Adipose tissue (tissue), 3 donors: ENCODE results near the gene RNF183. TPM values are rescaled to one million over a fixed set of nuclear protein-coding genes. Genes with fewer than 3 reads are reported as not detected.
A peak's percentile ranks its signal among the peaks of the same experiment; 100 is the strongest.

Experiments used
- H3K27ac ChIP-seq: one replicate; pipeline ENCODE4 v1.5.1; 2013; ENCODE audit warnings: low read depth, low read length
- WGBS, 3 donors: extraction: QIAGEN DNeasy Blood & Tissue Kit; methylation state at CpG; one replicate each; pipeline ENCODE4 v1.1.7; 2013; 5-methylcytosine and 5-hydroxymethylcytosine counted together
- polyA plus RNA-seq, 3 donors: library from polyadenylated mRNA; stranded (reverse); fragments of 200-250 nt; gene quantifications; one replicate each; pipeline ENCODE4 v1.2.3, GENCODE V29; 2013
- donor health status: healthy with polysubstance abuse.
- donor health status: Bipolar disorder and iron deficiency.
- donor health status: healthy.

The RNF183 gene
- polyA plus RNA-seq, 3 donors = 0.25 TPM; not detected in 2

DNA sequence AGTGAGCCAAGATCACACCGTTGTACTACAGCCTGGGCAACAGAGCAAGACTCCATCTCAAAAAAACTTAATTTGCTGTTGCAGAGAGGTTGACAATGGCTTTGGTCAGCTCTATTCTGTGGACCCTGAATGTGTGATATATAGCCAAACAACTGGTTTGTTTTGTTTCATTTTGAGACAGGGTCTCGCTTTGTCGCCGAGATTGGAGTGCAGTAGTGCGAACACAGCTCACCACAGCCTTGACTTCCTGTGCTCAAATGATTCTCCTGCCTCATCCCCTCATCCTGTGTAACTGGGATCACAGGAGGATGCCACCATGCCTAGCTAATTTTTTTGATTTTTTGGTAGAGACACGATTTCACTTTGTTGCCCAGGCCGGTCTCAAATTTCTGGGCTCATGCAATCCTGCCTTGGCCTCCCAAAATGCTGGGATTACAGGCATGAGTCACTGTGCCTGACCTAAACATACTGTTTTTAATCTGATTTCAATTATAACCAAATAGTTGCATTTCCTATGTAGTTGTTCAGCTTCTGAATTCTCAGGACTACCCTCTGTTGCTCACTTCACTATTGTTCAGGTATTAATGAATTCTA lies 9.8 kb downstream of the RNF183 start:
- WGBS, 3 donors = 84 to 87% (median 85%) methylated on average over 7 of the region's 7 CpGs
- no peak overlapping the region for H3K27ac ChIP-seq

DNA sequence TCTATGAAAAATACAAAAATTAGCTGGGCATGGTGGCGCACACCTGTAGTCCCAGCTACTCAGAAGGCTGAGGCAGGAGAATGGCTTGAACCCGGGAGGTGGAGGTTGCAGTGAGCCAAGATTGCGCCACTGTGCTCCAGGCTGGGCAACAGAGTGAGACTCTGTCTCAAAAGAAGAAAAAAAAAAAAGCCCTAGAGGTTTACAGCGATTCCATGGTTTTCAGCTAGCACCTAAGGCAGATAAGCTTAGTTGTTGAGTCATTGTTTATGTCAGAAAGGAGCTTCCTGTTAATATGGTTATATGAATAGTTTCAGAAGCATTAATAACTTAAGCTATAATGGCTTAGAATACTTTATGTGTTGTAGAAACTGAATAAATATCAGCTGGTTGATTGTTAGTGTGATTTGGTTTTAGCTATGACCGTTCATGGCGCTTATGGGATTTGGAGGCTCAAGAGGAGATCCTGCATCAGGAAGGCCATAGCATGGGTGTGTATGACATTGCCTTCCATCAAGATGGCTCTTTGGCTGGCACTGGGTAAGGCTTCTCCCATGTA lies 13.0 kb downstream of the RNF183 start:
- no peak overlapping the region for H3K27ac ChIP-seq
- WGBS, 3 donors = 91 to 96% (median 94%) methylated on average over 6 of the region's 6 CpGs

DNA sequence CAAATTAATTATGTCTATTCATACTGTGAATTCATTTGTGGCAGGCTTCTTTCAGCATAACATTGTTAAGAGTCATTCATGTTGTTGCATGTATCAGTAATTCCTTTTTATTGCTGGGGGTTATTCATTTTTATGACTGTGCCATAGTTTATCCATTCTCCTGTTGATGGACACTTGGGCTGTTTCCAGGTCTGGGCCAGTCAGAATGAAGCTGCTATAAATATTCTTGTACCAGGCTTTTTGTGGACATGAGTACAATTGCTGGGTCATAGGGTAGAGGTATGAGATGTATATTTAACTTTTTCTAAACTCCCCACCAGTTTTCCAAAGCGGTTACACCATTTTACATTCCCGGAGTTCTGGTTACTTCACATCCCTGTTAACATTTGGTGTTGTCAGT lies 14.1 kb downstream of the RNF183 start:
- H3K27ac ChIP-seq = no peak overlapping the region
- WGBS, 3 donors = 94 to 97% (median 95%) methylated on average over 2 of the region's 2 CpGs

DNA sequence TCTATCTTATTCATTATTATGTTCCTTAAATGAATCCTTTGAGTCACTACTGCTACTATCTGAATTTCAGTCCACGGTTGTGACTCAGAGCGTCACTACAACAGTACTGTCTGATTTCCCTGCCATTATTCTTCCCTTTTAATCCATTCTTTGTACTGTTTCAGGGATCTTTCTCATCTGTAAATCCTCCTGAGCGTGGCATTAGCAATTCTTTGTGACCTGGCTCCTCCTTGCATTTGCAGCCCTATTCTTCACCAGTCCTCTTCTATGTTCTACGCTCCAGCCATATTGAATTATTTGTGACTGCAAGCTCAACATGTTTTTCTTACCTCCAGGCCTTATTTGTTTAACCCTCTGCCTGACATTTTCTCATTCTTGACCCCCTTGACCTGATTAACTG lies 21.8 kb downstream of the RNF183 start:
- 97 to 99% (median 99%) methylated on average over 4 of the region's 4 CpGs for WGBS, 3 donors
- H3K27ac ChIP-seq = no peak overlapping the region

DNA sequence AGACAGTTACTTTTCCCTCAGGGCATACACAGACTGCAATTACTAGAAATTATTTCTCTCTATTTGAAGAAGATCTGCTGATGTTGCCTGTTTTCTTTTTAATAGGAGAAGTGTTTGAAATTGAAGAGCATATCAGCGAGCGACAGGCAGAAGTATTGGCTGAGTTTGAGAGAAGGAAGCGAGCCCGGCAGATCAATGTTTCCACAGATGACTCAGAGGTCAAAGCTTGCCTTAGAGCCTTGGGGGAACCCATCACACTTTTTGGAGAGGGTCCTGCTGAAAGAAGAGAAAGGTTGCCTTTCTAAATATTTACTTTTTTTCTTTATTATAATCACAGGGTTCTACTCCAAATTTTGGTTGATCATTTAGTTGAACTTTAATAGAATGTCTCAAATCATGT lies 24.3 kb downstream of the RNF183 start:
- no peak overlapping the region for H3K27ac ChIP-seq
- WGBS, 3 donors = 74 to 93% (median 82%) methylated on average over 4 of the region's 4 CpGs

DNA sequence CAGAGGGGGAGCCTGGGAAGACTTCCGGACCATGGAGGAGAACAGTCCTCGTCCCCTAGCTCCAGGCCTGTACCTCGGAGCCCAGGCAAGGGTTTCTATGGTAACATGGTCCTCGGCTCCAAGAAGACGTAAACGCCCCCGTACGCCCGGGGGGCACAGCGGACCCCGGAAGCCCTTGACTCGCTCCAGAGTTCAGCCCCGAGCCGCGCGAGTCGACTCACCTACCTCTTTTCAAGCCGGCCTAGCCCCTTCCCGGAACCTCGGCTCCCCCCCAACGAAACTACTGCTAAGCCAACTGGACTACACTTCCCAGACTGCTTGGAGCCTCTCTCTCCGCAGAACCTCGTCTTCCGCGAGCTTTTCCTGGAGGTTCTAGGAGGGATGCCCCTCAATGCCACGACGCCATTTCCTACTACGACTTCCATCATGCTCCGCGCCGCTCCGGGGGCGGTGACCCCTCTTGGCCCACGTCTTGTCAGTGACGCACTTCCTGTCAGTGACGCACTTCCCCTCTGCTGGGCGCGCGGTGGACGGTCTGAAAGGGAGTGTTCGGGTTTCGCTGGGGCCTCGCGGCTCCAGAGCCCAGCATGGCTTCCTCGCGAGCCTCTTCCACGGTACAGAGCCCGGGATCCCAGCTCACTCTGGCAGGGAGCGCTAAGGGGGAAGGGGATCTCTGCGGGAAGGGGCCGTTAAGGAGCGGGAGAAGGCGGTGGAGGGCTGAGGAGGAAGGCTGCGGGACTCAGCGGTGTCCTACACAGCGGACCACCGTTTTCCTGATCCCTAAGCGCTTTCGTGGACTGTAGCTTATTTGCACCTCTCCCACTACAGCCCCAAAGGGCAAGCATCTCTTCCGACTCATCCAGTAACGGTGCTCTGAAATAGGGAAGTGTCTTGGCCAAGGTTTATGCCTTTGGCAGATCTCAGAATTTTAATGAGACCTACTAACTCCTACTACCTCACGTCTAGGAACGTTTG lies 27.7 kb downstream of the RNF183 start, which contains the start of the genes CDC26 and PRPF4:
Gene CDC26, minus strand, starts transcription at position 416 of the 975 bp plus-strand sequence. CDS start 3,065 bp downstream, outside the sequence.
Gene PRPF4, plus strand, starts transcription at position 502 of the 975 bp plus-strand sequence. Its CDS starts 86 bp downstream, at position 588.
- peak within 1 kb of the TSS; percentile 90 for H3K27ac ChIP-seq
- 0 to 1% (median 0%) methylated on average over 62 to 63 of the region's 63 CpGs for WGBS, 3 donors

DNA sequence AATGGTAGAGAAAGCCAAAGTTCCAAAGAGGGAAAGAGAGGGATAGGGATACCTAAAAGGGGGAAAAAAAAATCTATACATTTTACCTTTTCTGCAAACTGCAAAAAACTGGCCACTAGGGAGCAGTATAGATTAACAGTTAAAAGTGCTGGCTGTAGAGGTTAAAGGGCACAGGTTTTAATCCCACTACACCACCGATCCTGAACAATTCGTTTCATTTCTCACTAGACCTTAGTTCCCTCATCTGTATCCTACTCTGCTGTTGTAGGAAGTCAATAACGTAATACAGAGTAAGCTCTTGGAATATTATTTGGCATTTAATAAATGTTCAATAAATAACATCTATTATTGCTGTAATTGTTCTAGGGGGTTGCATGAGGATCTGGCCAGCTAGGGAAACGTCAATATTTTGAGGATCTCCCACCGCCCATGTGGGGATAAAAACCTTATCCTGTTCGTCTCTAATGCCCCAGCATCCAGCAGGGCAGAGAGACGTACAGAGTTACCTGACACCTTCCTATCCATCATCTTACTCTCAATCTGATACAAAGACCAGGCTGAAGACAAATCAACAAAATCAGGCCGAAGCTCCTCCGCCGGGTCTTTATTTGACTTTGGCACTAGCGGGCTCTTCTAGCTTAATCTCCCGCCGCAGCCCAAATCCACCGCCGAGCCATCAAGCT lies 28.6 kb downstream of the RNF183 start:
- 0 to 1% (median 1%) methylated on average over 15 of the region's 15 CpGs for WGBS, 3 donors
- peak overlapping the region; percentile 74 for H3K27ac ChIP-seq

DNA sequence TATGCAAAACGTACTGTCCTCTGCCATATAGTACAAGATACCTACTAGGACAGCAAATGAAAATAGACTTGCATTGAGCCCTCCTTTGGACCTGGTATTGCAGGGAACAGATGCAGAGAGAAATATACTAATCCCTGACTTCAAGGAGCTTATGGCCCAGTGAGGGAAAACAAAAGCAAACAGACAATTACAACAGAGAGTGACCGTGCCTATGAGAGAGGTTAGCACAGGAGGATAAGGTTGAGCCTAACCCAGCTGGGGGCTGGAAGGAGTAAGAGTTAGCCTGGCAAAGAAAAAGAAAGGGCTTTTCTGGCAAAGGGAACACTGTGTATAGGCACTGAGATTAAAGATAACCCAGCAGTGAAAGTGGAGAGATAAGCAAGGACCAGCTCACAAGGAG lies 33.3 kb downstream of the RNF183 start:
- H3K27ac ChIP-seq = no peak overlapping the region
- WGBS, 3 donors = 87 to 93% (median 87%) methylated on average over 2 of the region's 2 CpGs

DNA sequence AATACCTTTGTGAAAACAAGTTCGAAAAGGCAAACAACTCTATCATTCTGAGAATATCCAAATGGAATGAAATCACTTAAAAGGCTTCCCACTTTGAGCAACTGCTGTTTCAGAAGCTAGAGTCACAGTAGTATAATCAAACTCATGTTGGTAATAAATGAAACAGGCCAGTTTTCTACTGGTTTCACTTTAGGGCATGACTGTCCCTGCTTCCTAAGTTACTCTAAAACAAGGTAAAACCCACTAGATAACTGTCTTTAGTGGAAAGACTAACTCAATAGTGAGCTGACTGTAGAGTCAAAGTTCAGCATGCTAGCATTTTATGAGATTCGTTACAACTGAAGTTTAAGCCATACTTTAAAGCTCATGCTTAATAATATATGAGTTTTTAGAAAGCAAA lies 33.8 kb downstream of the RNF183 start:
- 89 to 93% (median 92%) methylated on average over 2 of the region's 2 CpGs for WGBS, 3 donors
- no peak overlapping the region for H3K27ac ChIP-seq

DNA sequence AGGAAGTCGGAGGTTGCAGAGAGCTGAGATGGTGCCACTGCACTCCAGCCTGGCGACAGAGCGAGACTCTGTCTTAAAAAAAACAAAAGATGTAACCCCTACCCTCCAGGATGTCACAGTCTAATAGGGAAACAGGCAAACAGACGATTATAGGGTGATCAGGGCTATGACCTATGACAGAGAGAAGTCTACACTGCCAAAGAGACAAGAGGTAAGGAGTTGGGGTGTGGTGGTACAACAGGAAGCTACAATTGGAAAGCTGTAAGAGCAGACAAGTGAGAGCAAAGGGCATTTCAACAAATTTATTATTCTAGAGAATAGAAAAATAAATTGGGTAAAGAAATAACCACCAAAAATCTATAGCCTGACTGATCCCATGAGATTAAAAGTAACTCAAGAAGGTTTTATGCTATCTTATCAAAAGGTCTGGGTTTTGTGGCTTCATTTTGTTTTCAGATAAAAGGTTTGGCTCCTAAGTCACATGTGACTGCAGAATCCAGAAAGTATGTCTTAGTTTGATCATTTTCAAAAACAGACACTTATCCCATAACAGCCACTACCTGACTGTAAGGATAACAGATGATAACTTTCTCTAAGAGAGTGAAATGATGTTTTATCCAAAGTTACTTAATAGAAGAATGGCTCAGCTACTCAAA lies 35.1 kb downstream of the RNF183 start:
- no peak overlapping the region for H3K27ac ChIP-seq
- WGBS, 3 donors = 86 to 91% (median 87%) methylated on average over 4 of the region's 4 CpGs

DNA sequence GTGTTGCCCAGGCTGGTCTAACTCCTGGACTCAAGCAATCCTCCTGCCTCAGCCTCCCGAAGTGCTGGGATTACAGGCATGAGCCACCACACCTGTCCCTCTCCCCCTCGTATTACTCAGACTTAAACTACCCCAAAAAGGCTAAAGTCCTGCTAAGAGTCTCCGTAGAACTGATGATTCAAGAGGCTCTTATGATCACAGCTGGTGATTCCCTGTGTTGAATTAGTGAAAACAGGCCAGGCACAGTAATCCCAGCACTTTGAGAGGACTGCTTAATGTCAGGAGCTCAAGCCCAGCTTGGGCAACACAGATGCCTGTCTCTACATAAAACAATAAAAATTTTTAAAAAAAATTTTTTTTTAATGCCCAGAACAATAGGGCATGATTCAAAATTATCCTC lies 37.0 kb downstream of the RNF183 start:
- whole genome bisulfite sequencing, 3 donors = 91 to 93% (median 92%) methylated on average over 3 of the region's 3 CpGs
- H3K27ac ChIP-seq = no peak overlapping the region

DNA sequence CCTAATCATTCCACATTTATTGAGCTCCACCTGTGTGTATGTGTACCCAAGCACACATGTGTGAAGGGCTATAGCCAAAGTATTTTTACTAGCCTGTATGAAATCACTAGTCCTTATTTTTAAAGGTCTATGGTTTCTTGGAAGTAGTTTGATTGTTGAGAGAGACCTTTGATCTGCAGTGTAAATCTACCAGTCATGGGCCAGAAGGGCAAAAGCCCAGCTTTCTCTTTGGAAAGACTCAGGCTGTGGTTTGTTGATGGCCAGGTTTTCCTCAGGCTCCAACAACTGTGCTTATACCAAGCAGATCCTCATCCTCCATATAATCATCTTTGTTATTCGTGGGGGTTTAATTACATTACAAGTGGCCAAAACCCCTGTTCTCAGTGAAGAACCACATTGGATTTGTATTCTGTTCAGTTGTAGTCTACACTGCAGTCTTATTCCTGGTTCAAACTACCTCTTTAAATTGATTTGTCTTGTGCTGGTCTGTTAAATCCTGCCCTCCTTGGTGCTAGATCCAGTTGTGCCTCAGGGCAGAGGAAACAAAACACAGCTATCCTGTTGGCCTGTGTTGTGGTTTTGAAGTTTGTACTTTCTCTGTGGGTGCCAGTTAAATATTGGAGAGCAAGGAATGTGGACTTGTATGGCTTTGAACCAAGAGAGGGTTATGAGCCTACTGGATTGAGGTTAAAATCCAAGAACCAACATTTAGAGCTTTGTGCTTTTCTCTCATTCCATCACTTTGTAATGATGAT lies 41.1 kb downstream of the RNF183 start:
- WGBS, 3 donors = 93 to 100% (median 94%) methylated on average over 1 of the region's 1 CpG

DNA sequence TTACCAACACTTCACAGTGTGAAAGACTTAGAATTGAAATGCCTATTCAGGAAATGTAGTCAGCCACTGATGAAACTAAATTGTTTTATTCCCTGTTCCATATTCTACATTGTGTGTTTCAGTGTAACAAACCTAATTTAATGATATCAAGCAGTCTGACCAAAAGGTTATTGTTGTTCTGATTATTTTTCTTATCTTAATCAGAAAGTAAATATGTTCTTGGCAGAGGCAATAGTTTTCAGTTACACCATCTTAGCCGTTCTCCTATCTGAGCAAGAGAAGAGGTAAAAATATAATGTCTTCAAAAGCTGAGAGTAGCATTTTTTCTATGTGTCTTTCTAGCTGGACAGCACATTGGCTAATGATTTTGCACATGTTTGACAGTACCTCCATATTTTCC lies 44.9 kb downstream of the RNF183 start:
- no peak overlapping the region for H3K27ac ChIP-seq
- 24 to 86% (median 86%) methylated on average over 1 of the region's 1 CpG for WGBS, 3 donors

More for the DNA sequence above, 41.1 kb downstream of the RNF183 start:
- H3K27ac ChIP-seq = no peak overlapping the region

DNA sequence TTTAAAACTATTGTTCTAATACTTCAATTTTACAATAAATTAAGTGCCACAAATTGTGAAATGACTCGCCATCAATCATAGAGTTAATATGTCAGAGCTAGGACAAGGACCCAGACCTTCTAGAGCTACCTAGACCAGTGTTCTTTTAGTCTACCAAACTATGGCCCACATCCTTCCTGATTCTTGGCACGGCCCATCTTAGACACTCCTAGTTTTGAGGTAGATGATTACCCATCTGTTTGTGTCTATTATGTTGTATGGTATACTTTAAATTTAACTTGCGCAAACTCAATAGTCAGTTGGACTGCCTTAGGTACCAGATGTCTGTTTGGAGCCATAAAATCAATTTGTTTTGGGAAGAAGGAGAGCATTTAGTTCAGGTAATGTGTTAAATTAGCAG lies 45.3 kb downstream of the RNF183 start:
- H3K27ac ChIP-seq = no peak overlapping the region
- WGBS, 3 donors = 90 to 95% (median 91%) methylated on average over 3 of the region's 3 CpGs

DNA sequence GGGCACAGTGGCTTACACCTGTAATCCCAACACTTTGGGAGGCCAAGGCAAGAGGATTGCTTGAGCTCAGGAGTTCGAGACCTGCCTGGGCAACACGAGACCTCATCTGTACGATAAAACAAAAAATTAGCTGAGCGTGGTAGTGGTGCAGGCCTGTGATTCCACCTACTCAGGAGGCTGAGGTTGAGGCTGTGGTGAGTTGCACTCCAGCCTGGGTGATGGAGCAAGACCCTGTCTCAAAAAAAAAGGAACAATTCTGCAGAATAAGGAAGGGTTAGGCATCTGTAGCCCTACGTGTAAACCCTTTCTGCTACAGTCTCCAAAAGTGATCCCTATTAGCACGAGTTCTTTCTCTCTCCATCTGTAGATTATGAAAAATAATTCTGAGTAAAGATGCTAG lies 47.7 kb downstream of the RNF183 start:
- 70 to 97% (median 76%) methylated on average over 6 of the region's 6 CpGs for WGBS, 3 donors

DNA sequence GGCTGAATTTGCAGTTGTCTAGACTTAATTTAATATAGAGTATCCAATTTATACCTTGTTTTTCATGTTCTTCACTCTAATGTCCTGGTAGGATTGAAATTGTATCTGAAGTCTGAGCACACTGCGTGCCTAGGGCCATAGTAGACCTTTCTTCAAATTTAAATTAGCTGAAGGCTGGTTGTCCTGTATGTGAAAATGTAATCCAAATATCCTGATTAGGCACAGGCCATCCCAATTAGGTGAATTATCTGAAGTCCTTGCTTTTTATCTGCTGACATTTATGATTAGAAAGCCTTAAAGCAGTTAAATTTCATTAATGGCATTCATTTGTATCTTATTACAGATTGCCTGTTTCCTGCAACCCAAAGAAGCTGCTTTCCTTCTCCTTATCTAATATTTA lies 48.2 kb downstream of the RNF183 start:
- WGBS, 3 donors = 97 to 100% (median 98%) methylated on average over 1 of the region's 1 CpG
- H3K27ac ChIP-seq = no peak overlapping the region

More for the DNA sequence above, 47.7 kb downstream of the RNF183 start:
- no peak overlapping the region for H3K27ac ChIP-seq

DNA sequence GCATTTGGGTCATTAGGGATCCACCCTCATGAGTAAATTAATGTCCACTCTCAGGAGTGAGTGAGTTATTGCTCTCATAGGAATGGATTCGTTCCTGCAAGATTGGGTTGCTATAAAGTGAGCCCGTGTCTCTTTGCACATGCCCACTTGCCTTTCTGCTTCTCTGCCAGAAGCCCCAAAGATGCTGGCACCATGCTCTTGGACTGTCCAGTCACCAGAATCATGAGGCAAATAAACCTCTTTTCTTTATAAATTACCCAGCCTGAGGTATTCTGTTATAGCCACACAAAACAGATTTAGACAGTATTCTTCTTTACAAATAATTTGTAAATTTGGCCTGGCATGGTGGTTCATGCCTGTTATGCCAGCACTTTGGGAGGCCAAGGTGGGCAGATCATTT lies 52.4 kb downstream of the RNF183 start:
- 74 to 94% (median 85%) methylated on average over 2 of the region's 2 CpGs for WGBS, 3 donors
- H3K27ac ChIP-seq = no peak overlapping the region
